Fibroblast of pulmonary artery (primary cell): ENCODE results near the gene ANKS1B.

Source experiments
- DNase-seq: peaks from one replicate; pipeline ENCODE4 v3.0.0-alpha.2; 2010; ENCODE audit warnings: low read depth
- H3K4me3 ChIP-seq: replicated peaks from 2 replicates; pipeline ENCODE4 v1.5.1; 2011; ENCODE audit warnings: low read depth, mild to moderate bottlenecking, control low read depth, low read length, moderate library complexity
- TF ChIP-seq, protein P1 (sequence below): IDR thresholded peaks from 2 replicates; pipeline ENCODE4 v1.5.1; 2011; ENCODE audit warnings: mild to moderate bottlenecking, control low read depth, low read length, inconsistent platforms; ENCODE audit errors: missing control alignments

The ANKS1B gene

GRCh38 chr12:99271071-99271470 lies 713.7 kb downstream of the ANKS1B start:
- DNase-seq = no peak
- TF ChIP-seq, protein P1, sequence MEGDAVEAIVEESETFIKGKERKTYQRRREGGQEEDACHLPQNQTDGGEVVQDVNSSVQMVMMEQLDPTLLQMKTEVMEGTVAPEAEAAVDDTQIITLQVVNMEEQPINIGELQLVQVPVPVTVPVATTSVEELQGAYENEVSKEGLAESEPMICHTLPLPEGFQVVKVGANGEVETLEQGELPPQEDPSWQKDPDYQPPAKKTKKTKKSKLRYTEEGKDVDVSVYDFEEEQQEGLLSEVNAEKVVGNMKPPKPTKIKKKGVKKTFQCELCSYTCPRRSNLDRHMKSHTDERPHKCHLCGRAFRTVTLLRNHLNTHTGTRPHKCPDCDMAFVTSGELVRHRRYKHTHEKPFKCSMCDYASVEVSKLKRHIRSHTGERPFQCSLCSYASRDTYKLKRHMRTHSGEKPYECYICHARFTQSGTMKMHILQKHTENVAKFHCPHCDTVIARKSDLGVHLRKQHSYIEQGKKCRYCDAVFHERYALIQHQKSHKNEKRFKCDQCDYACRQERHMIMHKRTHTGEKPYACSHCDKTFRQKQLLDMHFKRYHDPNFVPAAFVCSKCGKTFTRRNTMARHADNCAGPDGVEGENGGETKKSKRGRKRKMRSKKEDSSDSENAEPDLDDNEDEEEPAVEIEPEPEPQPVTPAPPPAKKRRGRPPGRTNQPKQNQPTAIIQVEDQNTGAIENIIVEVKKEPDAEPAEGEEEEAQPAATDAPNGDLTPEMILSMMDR = no peak
- H3K4me3 ChIP-seq = no peak overlapping the region

GRCh38 chr12:99267038-99267437 lies 717.7 kb downstream of the ANKS1B start:
- H3K4me3 ChIP-seq = no peak overlapping the region
- TF ChIP-seq, protein P1 = no peak
- no peak for DNase-seq

GRCh38 chr12:99265648-99266047 lies 719.1 kb downstream of the ANKS1B start:
- TF ChIP-seq, protein P1 = no peak
- no peak for DNase-seq
- H3K4me3 ChIP-seq = no peak overlapping the region

DNA sequence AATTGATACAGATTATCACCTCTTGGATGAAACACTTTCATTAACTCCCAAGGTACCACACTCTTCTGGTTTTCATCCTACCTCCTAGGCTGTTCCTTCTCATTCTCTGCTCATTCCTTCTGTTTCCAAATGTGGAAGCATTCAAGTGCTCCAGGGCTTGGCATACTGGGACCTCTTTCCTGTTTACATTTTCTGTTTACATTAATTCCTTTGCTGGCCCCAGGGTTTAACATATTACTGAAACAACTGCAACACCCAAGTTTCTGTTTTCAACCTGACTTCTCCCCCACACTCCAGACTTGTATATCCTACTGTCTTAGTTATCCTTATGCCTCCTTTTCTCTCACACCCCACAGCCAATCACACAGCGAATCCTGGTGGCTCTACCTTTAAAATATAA lies 723.5 kb downstream of the ANKS1B start:
- no peak for DNase-seq
- TF ChIP-seq, protein P1 = no peak

GRCh38 chr12:99260456-99260996 lies 724.2 kb downstream of the ANKS1B start:
- H3K4me3 ChIP-seq = no peak overlapping the region
- TF ChIP-seq, protein P1 = no peak
- DNase-seq = no peak

More for the DNA sequence above, 723.5 kb downstream of the ANKS1B start:
- no peak overlapping the region for H3K4me3 ChIP-seq

DNA sequence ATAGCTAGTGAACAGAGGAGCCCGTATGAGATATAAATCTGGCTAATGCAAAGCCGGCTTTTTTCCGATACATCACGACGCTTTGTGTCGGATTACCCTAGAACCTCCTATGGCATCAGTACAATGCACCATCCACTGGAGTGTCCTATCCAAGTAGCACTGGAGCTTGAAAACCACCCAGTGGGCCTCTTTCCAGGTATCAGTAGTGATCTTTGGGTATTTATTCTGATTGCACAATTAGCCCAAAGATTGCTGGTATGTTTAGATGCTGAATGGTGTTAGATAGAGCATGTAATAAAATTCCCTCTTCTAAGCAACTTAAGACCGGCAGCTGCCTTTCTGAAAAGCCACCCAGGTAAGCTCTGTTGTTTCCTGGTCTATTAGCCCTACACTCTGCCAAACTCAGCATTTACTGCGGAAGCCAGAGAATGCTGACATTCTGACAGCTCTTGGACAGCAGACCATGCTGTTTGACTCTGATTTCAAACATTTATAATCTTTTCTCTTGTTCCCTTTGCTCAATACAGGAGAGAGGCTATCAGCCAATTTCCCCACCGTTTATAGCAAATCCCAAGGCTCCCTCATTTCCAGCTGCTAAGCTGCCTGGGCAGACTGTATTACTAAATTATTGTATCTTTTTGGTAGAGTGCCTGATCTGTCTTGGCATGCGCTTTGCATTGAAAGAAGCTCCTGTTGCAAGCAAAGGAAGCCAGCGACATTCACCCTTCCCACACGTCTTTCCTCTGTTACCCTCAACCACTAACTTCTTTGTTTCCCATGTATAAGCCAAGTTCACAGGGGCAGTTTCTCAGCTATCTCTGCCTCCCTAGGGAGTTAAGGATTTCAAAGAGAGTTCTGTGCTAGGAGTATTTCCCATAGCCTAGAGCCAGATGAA lies 725.4 kb downstream of the ANKS1B start:
- TF ChIP-seq, protein P1 = no peak
- DNase-seq = peak; percentile 0
- no peak overlapping the region for H3K4me3 ChIP-seq
